Measurements from ENCODE around the gene TLE3. TPM values are rescaled to one million over a fixed set of nuclear protein-coding genes. Genes with fewer than 3 reads are reported as not detected.

The TLE3 gene
- total and polyA plus RNA-seq, 9 donors: 17.5 to 70.8 (median 58.9) TPM

DNA sequence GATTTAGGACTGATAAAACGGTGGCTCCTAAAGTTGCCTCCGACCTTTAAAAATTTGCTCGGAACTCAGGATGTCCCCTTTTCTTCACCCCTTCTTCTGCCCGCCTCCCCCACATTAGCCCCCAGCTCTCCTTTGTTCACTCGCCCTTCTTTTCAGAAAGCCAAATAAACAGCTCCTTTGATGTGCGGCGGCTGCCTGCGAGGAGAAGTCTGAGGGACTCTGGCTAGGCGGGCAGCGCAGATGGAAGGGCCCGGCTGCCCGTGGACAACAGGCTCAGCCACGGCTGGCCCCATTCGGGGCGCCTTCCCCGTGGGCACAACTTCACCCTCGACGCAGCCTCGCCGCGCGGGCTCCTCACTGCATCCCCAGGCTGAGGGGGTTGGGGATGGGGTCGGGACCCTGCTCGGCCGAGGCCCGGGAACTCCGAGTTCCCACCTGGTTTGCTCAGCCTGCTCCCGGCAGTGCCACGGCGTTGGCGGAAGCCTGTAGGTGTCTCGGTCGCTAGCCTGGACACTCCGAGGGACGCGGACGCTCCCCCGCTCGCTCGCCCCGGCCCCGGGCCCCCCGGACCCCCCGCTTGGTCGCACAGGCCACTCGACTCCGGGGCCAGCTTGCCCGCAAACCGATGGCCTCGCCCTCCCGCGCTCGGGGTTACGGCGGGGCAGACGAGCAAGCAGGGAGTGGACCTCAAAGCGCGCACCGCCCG, 897 bp upstream of the TLE3 start:
- 1 to 4% (median 2%) methylated on average over 41 to 60 of the region's 60 CpGs for WGBS, 3 donors
- intact Hi-C loops (cut with DNase I): loop anchor here in 1 of 4 donors (10.0 kb wide), 1 partner anchor 156 kb away; no protein-coding TSS in a partner anchor

GRCh38 chr15:70098153-70098460, 390 bp upstream of the TLE3 start:
- Histone ChIP-seq H3K27me3 (no peaks in the 10 kb centered on the region), H3K36me3 (no peaks in the 10 kb centered on the region), H3K4me1 (ENCODE audit: insufficient read depth) (peaks cover 25% of the 10 kb centered on the region), H3K9me3 (no peaks in the 10 kb centered on the region), H3K4me3 (peak overlapping the region; percentile 59), H3K27ac (peak overlapping the region; percentile 87 to 98)
- TF ChIP-seq EP300 (IDR thresholded peaks at IDR 0.05): no peak
- TF ChIP-seq, protein P1, sequence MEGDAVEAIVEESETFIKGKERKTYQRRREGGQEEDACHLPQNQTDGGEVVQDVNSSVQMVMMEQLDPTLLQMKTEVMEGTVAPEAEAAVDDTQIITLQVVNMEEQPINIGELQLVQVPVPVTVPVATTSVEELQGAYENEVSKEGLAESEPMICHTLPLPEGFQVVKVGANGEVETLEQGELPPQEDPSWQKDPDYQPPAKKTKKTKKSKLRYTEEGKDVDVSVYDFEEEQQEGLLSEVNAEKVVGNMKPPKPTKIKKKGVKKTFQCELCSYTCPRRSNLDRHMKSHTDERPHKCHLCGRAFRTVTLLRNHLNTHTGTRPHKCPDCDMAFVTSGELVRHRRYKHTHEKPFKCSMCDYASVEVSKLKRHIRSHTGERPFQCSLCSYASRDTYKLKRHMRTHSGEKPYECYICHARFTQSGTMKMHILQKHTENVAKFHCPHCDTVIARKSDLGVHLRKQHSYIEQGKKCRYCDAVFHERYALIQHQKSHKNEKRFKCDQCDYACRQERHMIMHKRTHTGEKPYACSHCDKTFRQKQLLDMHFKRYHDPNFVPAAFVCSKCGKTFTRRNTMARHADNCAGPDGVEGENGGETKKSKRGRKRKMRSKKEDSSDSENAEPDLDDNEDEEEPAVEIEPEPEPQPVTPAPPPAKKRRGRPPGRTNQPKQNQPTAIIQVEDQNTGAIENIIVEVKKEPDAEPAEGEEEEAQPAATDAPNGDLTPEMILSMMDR (IDR thresholded peaks at IDR 0.05): peak in 1 of 3 donors; percentile 0
- intact Hi-C loops (cut with DNase I): loop anchor here in 1 of 4 donors (10.0 kb wide), 1 partner anchor 157 kb away; no protein-coding TSS in a partner anchor
- DNase-seq: no peak
- 0 to 2% (median 1%) methylated on average over 7 of the region's 7 CpGs for WGBS, 3 donors

More for the DNA sequence above, 897 bp upstream of the TLE3 start:
- Histone ChIP-seq H3K4me1 (ENCODE audit: insufficient read depth) (peaks cover 22% of the 10 kb centered on the region), H3K4me3 (peak overlapping the region; percentile 59), H3K27ac (peak overlapping the region; percentile 87 to 98), H3K36me3 (no peaks in the 10 kb centered on the region), H3K9me3 (no peaks in the 10 kb centered on the region), H3K27me3 (no peaks in the 10 kb centered on the region)
- peak in 4 of 5 donors; percentile 69 to 84 (median 72) for DNase-seq
- TF ChIP-seq POLR2A (IDR thresholded peaks at IDR 0.05): no peak
- no peak for TF ChIP-seq EP300 (IDR thresholded peaks at IDR 0.05)
- TF ChIP-seq, protein P1 (IDR thresholded peaks at IDR 0.05): no peak

DNA sequence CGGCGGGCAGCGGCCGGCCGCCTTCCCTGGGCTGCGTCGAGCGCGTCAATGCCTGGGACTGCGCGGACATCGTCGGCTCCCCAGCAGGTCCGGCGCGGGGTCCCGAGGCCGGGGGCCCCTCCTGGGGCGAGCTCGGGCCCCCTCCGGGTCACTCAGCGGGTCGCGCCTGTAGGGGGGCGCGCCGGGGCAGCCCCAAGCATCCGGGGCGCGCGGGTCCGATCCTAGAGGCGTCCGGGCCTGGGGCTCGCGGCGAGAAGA, 725 bp downstream of the TLE3 start:
- H3K9me3 ChIP-seq: no peaks in the 10 kb centered on the region
- no peaks in the 10 kb centered on the region for H3K27me3 ChIP-seq
- DNase-seq: no peak
- peak overlapping the region; percentile 65 for H3K4me3 ChIP-seq
- no peaks in the 10 kb centered on the region for H3K36me3 ChIP-seq
- peak overlapping the region; percentile 70 to 98 for H3K27ac ChIP-seq
- TF ChIP-seq POLR2A (IDR thresholded peaks at IDR 0.05): no peak
- TF ChIP-seq EP300 (IDR thresholded peaks at IDR 0.05): no peak
- TF ChIP-seq, protein P1 (IDR thresholded peaks at IDR 0.05): no peak
- intact Hi-C loops (cut with DNase I): loop anchor here in 1 of 4 donors (10.0 kb wide), 1 partner anchor 158 kb away; no protein-coding TSS in a partner anchor
- WGBS, 3 donors: 0% methylated on average over 6 to 37 of the region's 37 CpGs; no CpG with 5 or more reads in 1 of the 3 donors
- peaks cover 33% of the 10 kb centered on the region for H3K4me1 ChIP-seq (ENCODE audit: insufficient read depth)

DNA sequence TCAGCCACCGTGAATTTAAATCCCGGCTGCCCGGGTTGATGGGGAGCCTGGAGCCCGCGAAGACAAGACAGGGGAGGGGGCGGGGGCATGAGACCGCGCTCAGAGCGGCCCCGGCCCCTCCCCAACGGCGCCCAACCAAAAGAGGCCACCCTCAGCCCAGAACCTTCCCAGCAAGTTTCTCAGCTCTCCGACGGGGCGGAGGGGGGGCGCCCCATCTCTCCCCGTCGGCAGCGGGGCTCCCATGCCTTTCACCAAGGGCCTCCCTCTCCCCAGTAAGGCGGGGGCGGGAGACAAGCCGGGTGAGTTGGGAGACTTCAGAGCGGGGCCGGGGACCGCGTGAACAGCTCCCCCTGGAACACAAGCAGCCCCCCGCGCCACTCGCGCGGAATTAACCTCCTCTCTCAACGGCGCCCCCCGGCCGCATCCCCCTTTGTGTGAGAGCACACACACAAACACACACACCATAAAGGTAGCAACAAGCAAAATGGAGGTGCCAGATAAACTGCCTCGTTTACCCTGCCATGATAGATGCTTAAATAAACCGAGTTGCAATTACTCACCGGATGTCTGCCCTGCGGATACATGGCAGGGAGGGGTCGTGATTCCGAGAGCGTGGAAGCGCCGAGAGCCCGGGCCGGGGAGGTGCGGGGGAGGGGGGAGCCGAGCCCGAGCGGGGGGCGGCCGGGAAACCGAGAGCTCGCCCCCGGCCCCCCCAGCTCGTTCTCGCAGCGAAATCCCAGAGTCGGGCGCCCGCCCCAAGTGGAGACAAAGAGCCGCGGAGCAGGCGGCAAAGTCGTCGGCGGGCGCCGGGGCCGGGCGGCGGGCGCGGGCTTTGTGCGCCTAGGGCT, 1.3 kb downstream of the TLE3 start:
- intact Hi-C loops (cut with DNase I): loop anchor here in 1 of 4 donors (10.0 kb wide), 1 partner anchor 158 kb away; no protein-coding TSS in a partner anchor
- peaks cover 30% of the 10 kb centered on the region for H3K4me1 ChIP-seq (ENCODE audit: insufficient read depth)
- H3K9me3 ChIP-seq: no peaks in the 10 kb centered on the region
- H3K4me3 ChIP-seq: peak overlapping the region; percentile 65
- H3K36me3 ChIP-seq: no peaks in the 10 kb centered on the region
- no peaks in the 10 kb centered on the region for H3K27me3 ChIP-seq
- peak overlapping the region; percentile 70 to 98 for H3K27ac ChIP-seq
- peak; percentile 9 for TF ChIP-seq POLR2A (IDR thresholded peaks at IDR 0.05)
- TF ChIP-seq EP300 (IDR thresholded peaks at IDR 0.05): no peak
- 0 to 1% (median 1%) methylated on average over 50 to 75 of the region's 75 CpGs for WGBS, 3 donors
- peak; percentile 61 to 79 (median 68) for DNase-seq
